ENCODE measurements around the gene YEATS2.
"Not testable (repeated sequence)": the region's sequence is repeated elsewhere in the genome, so short reads cannot be mapped to it uniquely, and the experiment has no call there.

YEATS2 gene

DNA sequence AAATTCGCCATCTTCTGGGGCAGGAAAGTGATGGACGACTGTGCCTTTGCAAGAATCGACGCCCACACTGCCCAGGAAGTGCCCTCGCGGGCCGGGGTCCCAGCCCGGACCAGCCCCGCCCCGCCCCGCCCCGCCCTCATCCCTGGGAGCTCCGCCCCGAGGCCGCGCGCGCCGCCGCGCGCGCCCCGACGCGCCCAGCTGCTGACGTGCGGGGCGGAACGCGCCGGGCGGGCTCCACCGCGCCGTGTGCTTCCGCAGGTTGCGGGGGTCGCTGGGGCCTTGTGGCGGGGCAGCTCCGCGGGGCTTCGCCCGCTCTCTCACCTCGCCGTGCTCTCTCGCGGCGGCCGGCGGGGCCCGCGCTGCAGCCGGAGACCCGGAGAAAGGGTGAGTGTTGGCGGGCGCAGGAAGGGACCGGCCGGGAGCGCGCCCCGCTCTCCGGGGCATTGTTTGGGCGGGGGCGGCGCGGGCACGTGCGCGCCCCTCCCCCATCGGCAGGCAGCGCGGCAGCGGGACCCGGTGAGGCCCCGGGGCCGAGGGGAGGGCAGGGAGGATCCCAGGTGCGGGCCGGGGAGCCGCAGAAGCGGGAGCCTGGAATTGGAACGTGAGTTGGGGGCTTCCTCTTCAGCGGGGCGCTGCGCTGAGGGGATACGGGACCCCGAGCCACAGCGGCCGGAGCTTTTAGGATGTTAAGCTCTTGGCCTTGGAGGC is at the start of gene YEATS2:
Gene YEATS2 (plus strand): TSS at position 188 of the 708 bp plus-strand sequence. CDS start 17,366 bp downstream, outside the sequence.
- DNase-seq, result peak; percentile 77

DNA sequence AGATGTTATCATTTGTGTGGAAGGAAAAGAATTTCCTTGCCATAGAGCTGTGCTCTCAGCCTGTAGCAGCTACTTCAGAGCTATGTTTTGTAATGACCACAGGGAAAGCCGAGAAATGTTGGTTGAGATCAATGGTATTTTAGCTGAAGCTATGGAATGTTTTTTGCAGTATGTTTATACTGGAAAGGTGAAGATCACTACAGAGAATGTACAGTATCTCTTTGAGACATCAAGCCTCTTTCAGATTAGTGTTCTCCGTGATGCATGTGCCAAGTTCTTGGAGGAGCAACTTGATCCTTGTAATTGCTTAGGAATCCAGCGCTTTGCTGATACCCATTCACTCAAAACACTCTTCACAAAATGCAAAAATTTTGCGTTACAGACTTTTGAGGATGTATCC is 47.0 kb upstream of the YEATS2 start:
- DNase-seq, result no peak

- peak; percentile 23 for DNase-seq
Observed at GRCh38 chr3:183653209-183654064, 44.2 kb upstream of the YEATS2 start.

GRCh38 chr3:183654727-183655126 is 42.9 kb upstream of the YEATS2 start:
- no peak for DNase-seq

DNA sequence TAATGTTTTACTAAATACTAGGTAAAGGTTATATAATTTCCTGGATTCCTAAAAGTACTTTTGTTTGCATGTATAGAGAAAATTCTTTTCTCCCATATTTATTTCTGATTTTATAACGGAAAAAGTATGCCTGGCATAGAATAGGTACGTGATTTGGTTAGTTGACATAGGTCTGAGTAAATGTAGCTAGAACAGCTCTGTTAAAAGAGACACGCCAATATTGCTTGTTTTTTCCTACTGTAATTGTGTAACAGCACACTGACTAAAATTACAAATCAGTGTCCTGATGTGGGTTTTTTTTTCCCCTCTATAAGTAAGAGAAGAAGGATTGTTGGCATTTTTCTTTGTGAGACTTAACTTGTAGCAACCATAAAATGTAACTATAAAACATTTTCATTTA is 35.5 kb upstream of the YEATS2 start:
- DNase-seq, result no peak

DNA sequence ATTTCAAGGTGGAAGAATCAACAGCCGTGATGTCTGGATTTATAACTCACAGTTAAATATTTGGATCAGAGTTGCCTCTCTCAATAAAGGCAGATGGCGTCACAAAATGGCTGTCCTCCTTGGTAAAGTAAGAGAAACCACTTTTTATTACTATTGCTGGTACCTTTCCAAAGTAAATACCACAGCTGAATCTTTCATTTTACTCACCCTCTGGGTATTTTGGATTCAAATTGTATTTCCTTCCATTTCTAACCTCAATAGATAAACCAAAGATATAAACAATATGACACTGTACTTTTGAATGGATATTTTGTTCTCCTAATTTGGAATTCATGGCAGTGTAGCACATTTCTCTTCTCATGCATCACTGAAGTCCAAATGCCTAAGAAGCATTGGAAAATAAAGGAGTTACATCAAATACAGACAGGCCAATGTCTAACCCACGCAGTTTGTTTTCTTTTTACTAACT is 32.6 kb upstream of the YEATS2 start:
- no peak for DNase-seq

DNA sequence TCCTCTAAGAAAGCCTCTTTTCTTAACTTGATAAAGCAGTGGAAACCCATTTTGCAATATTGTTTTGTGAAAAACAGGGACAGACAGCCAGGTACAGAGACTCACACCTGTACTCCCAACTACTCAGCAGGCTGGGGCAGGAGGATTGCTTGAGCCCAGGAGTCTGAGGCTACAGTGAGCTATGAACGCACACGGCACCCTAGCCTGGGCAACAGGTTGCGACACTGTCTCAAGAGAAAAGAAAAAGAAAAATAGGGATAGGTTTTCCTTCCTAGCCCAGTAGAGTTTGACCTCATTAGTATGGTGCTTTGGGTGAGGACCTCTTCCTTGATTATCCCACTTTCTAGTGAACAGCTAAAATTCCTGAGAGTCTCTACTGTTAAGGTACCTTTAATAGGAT is 17.5 kb upstream of the YEATS2 start:
- no peak for DNase-seq

DNA sequence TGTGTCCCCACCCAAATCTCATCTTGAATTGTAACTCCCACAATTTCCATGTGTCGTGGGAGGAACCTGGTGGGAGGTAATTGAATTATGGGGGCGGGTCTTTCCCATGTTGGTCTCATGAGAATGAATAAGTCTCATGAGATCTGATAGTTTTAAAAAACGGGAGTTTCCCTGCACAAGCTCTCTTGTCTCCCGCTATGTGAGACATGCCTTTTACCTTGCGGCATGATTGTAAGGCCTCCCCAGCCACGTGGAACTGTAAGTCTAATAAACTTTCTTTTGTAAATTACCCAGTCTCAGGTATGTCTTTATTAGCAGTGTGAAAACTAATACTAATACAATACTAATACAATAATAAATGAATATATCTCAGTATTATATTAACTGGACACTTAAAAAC is 9.9 kb upstream of the YEATS2 start:
- DNase-seq, result no peak

- DNase-seq, result no peak
Observed at GRCh38 chr3:183688874-183689273, 8.7 kb upstream of the YEATS2 start.

GRCh38 chr3:183689621-183690020 is 8.0 kb upstream of the YEATS2 start:
- not testable (repeated sequence) for DNase-seq

GRCh38 chr3:183690402-183690995 is 7.1 kb upstream of the YEATS2 start:
- no peak for DNase-seq

- DNase-seq, result no peak
Observed at GRCh38 chr3:183692436-183692835, 5.2 kb upstream of the YEATS2 start.

GRCh38 chr3:183695569-183696364 is 1.8 kb upstream of the YEATS2 start:
- DNase-seq, result no peak

GRCh38 chr3:183697123-183697609 is 431 bp upstream of the YEATS2 start:
- no peak for DNase-seq

DNA sequence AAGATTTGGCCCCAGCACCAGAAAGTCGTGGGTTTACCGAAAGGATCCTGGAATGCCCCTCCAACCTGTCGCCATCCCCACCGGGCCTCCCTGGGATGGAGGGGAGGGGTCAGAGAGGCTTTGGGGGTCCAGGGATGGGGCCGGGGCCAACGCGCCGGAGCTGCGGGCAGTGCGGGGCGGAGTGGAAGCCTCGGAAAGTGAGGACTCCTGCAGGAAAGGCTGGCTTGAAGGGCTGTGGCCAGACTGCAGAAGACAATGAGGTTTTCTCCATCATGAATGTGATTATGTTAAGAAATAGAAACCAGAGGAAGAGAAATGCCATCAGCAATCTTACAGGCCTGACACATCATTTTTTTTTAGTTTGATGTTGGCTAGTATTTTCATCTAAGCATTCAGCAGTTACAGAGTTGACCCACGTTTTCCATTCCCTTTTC is 738 bp downstream of the YEATS2 start:
- peak; percentile 27 for DNase-seq

GRCh38 chr3:183698756-183699155 is 1.2 kb downstream of the YEATS2 start:
- peak; percentile 4 for DNase-seq

- peak; percentile 13 for DNase-seq
Observed at GRCh38 chr3:183699238-183699947, 1.8 kb downstream of the YEATS2 start.

DNA sequence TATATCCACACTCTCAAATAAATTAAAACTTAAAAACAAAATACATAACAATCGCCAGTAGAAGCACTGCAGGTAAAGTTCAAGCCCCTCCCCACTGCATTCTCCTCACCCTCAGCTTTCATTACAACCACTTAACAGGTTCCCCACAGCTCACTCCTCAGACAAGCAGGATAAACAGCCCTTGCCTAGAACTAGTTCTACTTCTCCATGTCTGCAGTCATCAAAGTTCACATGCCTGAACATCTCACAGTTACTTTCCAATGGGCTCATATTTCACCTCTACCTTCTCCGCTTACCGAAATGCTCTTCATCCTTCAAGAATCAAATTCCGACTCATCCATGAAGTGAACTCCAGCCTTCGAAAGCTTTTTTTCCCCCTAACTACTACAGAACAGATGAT is 4.1 kb downstream of the YEATS2 start:
- no peak for DNase-seq

- not testable (repeated sequence) for DNase-seq
Observed at GRCh38 chr3:183703892-183704291, 6.3 kb downstream of the YEATS2 start.

DNA sequence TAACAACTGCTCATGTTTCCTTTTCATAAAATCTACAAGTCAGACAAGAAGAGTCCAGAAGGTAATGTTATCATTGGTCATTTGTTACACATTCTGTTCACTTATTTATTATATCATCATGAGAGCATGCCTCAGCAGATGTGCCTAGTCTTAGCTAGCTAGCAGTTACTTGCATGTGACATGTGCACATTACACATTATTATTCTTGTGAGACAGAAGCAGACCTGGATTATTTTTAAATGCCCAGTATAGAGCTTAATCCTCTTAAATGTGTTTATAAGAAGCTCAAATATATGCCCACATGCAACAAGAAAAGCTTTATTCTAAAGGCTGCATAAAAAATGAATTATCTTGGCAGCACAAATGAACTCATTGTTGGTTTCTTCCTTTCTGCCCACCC is 12.6 kb downstream of the YEATS2 start:
- no peak for DNase-seq

GRCh38 chr3:183711516-183711915 is 13.9 kb downstream of the YEATS2 start:
- no peak for DNase-seq

DNA sequence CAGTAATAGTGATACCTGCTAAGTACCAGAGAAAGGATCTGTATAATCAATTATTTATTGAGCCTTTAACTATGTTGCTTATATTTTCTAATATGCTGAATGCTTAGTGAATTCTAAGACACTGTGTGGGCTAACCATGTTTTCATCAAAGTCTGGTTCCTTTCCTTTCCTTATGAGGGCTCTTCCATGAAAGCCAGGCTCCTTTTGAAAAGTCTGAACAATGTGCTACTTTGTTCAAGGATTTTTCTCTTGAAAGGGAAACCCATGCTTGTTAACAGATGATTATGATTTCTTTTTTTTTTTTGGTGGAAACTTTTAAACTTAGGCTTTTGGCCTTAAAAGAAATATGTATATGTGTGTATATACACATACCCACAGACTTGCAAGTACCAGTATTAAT is 17.0 kb downstream of the YEATS2 start:
- no peak for DNase-seq

Measured in CD4-positive, alpha-beta T cell treated with Interleukin-21 for 1 hour (primary cell).